ENCODE data around the gene CCDC122.

- no peak for TF ChIP-seq CTCF (conservative IDR thresholded peaks at IDR 0.05)
- no peak for TF ChIP-seq EZH2 (IDR thresholded peaks at IDR 0.05; ENCODE audit: low read depth)
These were observed 31.7 kb upstream of the CCDC122 start for GRCh38 chr13:43911278-43911677.
